ENCODE measurements around the gene DPF1.

The DPF1 gene

GRCh38 chr19:38162632-38163031, 61.4 kb downstream of the DPF1 start:
- H3K27me3 ChIP-seq (ENCODE audit: low read depth, low read length): no peaks in the 10 kb centered on the region
- H3K79me2 ChIP-seq (ENCODE audit: low read length): no peaks in the 10 kb centered on the region
- peaks cover 26% of the 10 kb centered on the region for H3K36me3 ChIP-seq (replicated peaks; ENCODE audit: low read depth, low read length)
- no peak overlapping the region for H3K4me3 ChIP-seq (ENCODE audit: low read length)
- H3K4me1 ChIP-seq (ENCODE audit: low read length): no peaks in the 10 kb centered on the region
- H4K20me1 ChIP-seq (ENCODE audit: insufficient read depth, low read length): no peaks in the 10 kb centered on the region
- no peak overlapping the region for H3K27ac ChIP-seq (ENCODE audit: low read length)
- H3K9me3 ChIP-seq (ENCODE audit: insufficient read depth, low read length): no peaks in the 10 kb centered on the region
- H3K4me2 ChIP-seq (ENCODE audit: low read length): no peak overlapping the region
- H3K9ac ChIP-seq (ENCODE audit: low read length): no peak overlapping the region
- no peak overlapping the region for H2AFZ ChIP-seq (ENCODE audit: low read depth, low read length)
- TF ChIP-seq CTCF (IDR thresholded peaks at IDR 0.05; ENCODE audit: low read depth, low read length) (no peak), EZH2phosphoT487 (IDR thresholded peaks at IDR 0.05; ENCODE audit: low read depth) (no peak)

GRCh38 chr19:38162094-38162493, 61.9 kb downstream of the DPF1 start:
- Histone ChIP-seq H2AFZ (ENCODE audit: low read depth, low read length) (no peak overlapping the region), H3K9ac (ENCODE audit: low read length) (no peak overlapping the region), H3K4me2 (ENCODE audit: low read length) (no peak overlapping the region), H3K4me1 (ENCODE audit: low read length) (no peaks in the 10 kb centered on the region), H3K27ac (ENCODE audit: low read length) (no peak overlapping the region), H3K36me3 (replicated peaks; ENCODE audit: low read depth, low read length) (peaks cover 26% of the 10 kb centered on the region), H4K20me1 (ENCODE audit: insufficient read depth, low read length) (no peaks in the 10 kb centered on the region), H3K79me2 (ENCODE audit: low read length) (no peaks in the 10 kb centered on the region), H3K27me3 (ENCODE audit: low read depth, low read length) (no peaks in the 10 kb centered on the region), H3K4me3 (ENCODE audit: low read length) (no peak overlapping the region), H3K9me3 (ENCODE audit: insufficient read depth, low read length) (no peaks in the 10 kb centered on the region)
- TF ChIP-seq EZH2phosphoT487 (IDR thresholded peaks at IDR 0.05; ENCODE audit: low read depth): no peak
- no peak for TF ChIP-seq CTCF (IDR thresholded peaks at IDR 0.05; ENCODE audit: low read depth, low read length)
